Stimulated activated CD4-positive, alpha-beta T cell treated with anti-CD3 and anti-CD28 coated beads, Interleukin-15, amount 100 ng/mL, for 48 hours (primary cell): ENCODE results near the gene ZC3H18.

Experiments
- DNase-seq, 2 donors: peaks; one replicate each; pipeline ENCODE4 v3.0.0-alpha.2; 2020; ENCODE audit warnings: low read depth in 2 of 2

ZC3H18 gene

DNA sequence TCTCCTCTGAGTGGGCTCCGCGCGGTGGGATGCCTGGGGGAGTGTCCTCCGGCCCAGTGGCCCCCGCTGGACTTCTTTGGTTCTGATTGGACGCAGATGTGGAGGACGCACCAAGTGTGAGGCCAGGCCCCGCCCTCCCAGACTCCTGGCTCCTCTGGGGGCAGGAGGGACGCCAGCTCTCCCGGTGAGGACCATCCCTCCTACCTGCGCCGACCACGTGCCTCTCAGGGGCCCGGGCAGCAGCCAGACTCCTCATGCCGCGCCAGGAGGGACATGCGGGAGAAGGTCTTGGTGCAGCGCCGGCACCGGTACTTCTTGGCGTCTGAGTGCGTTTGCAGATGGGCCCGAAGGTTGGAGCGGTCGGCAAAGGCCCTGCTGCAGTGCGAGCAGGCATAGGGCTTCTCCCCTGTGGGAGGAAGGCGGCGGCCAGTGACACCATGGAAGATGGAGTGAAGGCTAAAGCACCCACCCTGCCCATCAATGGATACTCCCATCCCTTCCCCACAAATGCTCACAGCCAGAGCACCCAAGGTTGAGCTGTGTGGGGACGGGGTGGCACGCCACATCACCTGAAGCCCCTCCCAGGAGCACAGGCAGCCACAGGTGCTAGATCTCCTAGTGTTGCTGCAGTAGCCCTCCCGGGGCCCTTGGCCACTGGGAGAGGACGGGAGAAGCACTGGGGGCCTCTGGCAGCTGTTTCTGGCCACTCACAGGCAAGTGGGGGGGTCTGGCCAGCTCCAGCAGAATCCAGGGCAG lies 108.2 kb downstream of the ZC3H18 start:
- no peak for DNase-seq

GRCh38 chr16:88680554-88681083 lies 110.4 kb downstream of the ZC3H18 start:
- no peak for DNase-seq

GRCh38 chr16:88681084-88681680 lies 111.0 kb downstream of the ZC3H18 start:
- DNase-seq = no peak
